ENCODE results near the gene APBA2. TPM values are rescaled to one million over a fixed set of nuclear protein-coding genes. Genes with fewer than 3 reads are reported as not detected.

Gene APBA2
- total RNA-seq, 1 donor from 2014 or later, result 19.6 TPM

GRCh38 chr15:28873585-28874190 is 12.1 kb upstream of the APBA2 start:
- DNase-seq (ENCODE audit: extremely low spot score in 2 of 2), result no peak
- Histone ChIP-seq H3K27me3 (no peaks in the 10 kb centered on the region), H3K27ac (no peak overlapping the region), H3K9me3 (no peaks in the 10 kb centered on the region), H3K4me3 (no peak overlapping the region), H3K36me3 (no peaks in the 10 kb centered on the region), H3K4me1 (no peaks in the 10 kb centered on the region)
- intact Hi-C loops (cut with DNase I), result no loop called here
- no peak for TF ChIP-seq POLR2A (IDR thresholded peaks at IDR 0.05)
- TF ChIP-seq CTCF (IDR thresholded peaks at IDR 0.05), result no peak
- TF ChIP-seq POLR2AphosphoS5 (IDR thresholded peaks at IDR 0.05; ENCODE audit: insufficient read depth in 1 of 2, low read depth in 1 of 2), result no peak

- DNase-seq (ENCODE audit: extremely low spot score in 2 of 2), result no peak
- Histone ChIP-seq H3K4me3 (no peak overlapping the region), H3K36me3 (no peaks in the 10 kb centered on the region), H3K27me3 (no peaks in the 10 kb centered on the region), H3K9me3 (no peaks in the 10 kb centered on the region), H3K27ac (no peak overlapping the region), H3K4me1 (no peaks in the 10 kb centered on the region)
- TF ChIP-seq POLR2A (IDR thresholded peaks at IDR 0.05) (no peak), CTCF (IDR thresholded peaks at IDR 0.05) (no peak), POLR2AphosphoS5 (IDR thresholded peaks at IDR 0.05; ENCODE audit: insufficient read depth in 1 of 2, low read depth in 1 of 2) (no peak)
- intact Hi-C loops (cut with DNase I), result no loop called here
These were observed 10.2 kb upstream of the APBA2 start for GRCh38 chr15:28875461-28876000.

- Histone ChIP-seq H3K36me3 (no peaks in the 10 kb centered on the region), H3K27me3 (no peaks in the 10 kb centered on the region), H3K4me1 (no peaks in the 10 kb centered on the region), H3K9me3 (no peaks in the 10 kb centered on the region), H3K4me3 (no peak overlapping the region), H3K27ac (no peak overlapping the region)
- no peak for DNase-seq (ENCODE audit: extremely low spot score in 2 of 2)
- TF ChIP-seq POLR2A (IDR thresholded peaks at IDR 0.05) (no peak), CTCF (IDR thresholded peaks at IDR 0.05) (no peak), POLR2AphosphoS5 (IDR thresholded peaks at IDR 0.05; ENCODE audit: insufficient read depth in 1 of 2, low read depth in 1 of 2) (no peak)
- intact Hi-C loops (cut with DNase I), result no loop called here
These were observed 9.5 kb upstream of the APBA2 start for GRCh38 chr15:28876131-28876844.

- H3K27me3 ChIP-seq, result no peaks in the 10 kb centered on the region
- TF ChIP-seq POLR2A (IDR thresholded peaks at IDR 0.05) (no peak), CTCF (IDR thresholded peaks at IDR 0.05) (no peak), POLR2AphosphoS5 (IDR thresholded peaks at IDR 0.05; ENCODE audit: insufficient read depth in 1 of 2, low read depth in 1 of 2) (no peak)
- H3K4me3 ChIP-seq, result no peak overlapping the region
- no peaks in the 10 kb centered on the region for H3K4me1 ChIP-seq
- no peaks in the 10 kb centered on the region for H3K9me3 ChIP-seq
- H3K36me3 ChIP-seq, result no peaks in the 10 kb centered on the region
- no peak overlapping the region for H3K27ac ChIP-seq
- intact Hi-C loops (cut with DNase I), result no loop called here
- DNase-seq (ENCODE audit: extremely low spot score in 2 of 2), result no peak
These were observed 9.0 kb upstream of the APBA2 start for GRCh38 chr15:28876845-28877185.

- Histone ChIP-seq H3K27me3 (no peaks in the 10 kb centered on the region), H3K36me3 (no peaks in the 10 kb centered on the region), H3K27ac (no peak overlapping the region), H3K4me3 (no peak overlapping the region), H3K4me1 (no peaks in the 10 kb centered on the region), H3K9me3 (no peaks in the 10 kb centered on the region)
- TF ChIP-seq CTCF (IDR thresholded peaks at IDR 0.05), result no peak
- no peak for DNase-seq (ENCODE audit: extremely low spot score in 2 of 2)
- intact Hi-C loops (cut with DNase I), result no loop called here
These were observed 7.6 kb upstream of the APBA2 start for GRCh38 chr15:28878209-28878608.
